Measurements from ENCODE around the gene CA5A.

- TF ChIP-seq CTCF (IDR thresholded peaks at IDR 0.05; ENCODE audit: insufficient read depth, low read length), result no peak
- no peak for TF ChIP-seq POLR2AphosphoS5 (IDR thresholded peaks at IDR 0.05; ENCODE audit: low read depth)
- TF ChIP-seq GABPA (IDR thresholded peaks at IDR 0.05; ENCODE audit: low read depth), result no peak
Measured at GRCh38 chr16:87854907-87855683, 81.2 kb downstream of the CA5A start.

Data from HL-60 (cell line).